IPS-NIHi7 (cell line): Measurements from ENCODE around the gene MAMLD1.
A peak's percentile ranks its signal among the peaks of the same experiment; 100 is the strongest.

Experiments used
- DNase-seq: peaks from one replicate; pipeline ENCODE4 v3.0.0; 2012; ENCODE audit warnings: mixed read lengths; ENCODE audit errors: extremely low spot score

The MAMLD1 gene

GRCh38 chrX:150460063-150460462 lies 96.9 kb downstream of the MAMLD1 start:
- no peak for DNase-seq

GRCh38 chrX:150460781-150461180 lies 97.7 kb downstream of the MAMLD1 start:
- DNase-seq, result no peak

- DNase-seq, result no peak
Observed at GRCh38 chrX:150463566-150463965, 100.4 kb downstream of the MAMLD1 start.

GRCh38 chrX:150464001-150464400 lies 100.9 kb downstream of the MAMLD1 start:
- DNase-seq, result no peak

GRCh38 chrX:150465326-150465725 lies 102.2 kb downstream of the MAMLD1 start:
- DNase-seq, result no peak

- no peak for DNase-seq
Observed at GRCh38 chrX:150465881-150466775, 103.0 kb downstream of the MAMLD1 start.

- no peak for DNase-seq
Observed at GRCh38 chrX:150472306-150472705, 109.2 kb downstream of the MAMLD1 start.

- no peak for DNase-seq
Observed at GRCh38 chrX:150473371-150473770, 110.3 kb downstream of the MAMLD1 start.

GRCh38 chrX:150475461-150475860 lies 112.3 kb downstream of the MAMLD1 start:
- no peak for DNase-seq

- DNase-seq, result no peak
Observed at GRCh38 chrX:150476164-150476699, 113.1 kb downstream of the MAMLD1 start.

- no peak for DNase-seq
Observed at GRCh38 chrX:150477371-150477770, 114.3 kb downstream of the MAMLD1 start.

- no peak for DNase-seq
Observed at GRCh38 chrX:150478496-150479492, 115.7 kb downstream of the MAMLD1 start.

GRCh38 chrX:150482537-150483206 lies 119.6 kb downstream of the MAMLD1 start:
- no peak for DNase-seq

- DNase-seq, result no peak
Observed at GRCh38 chrX:150483356-150483985, 120.4 kb downstream of the MAMLD1 start.

- peak; percentile 63 for DNase-seq
Observed at GRCh38 chrX:150486011-150486410, 122.9 kb downstream of the MAMLD1 start.

GRCh38 chrX:150487369-150488094 lies 124.4 kb downstream of the MAMLD1 start:
- no peak for DNase-seq

- DNase-seq, result no peak
Observed at GRCh38 chrX:150489359-150490015, 126.4 kb downstream of the MAMLD1 start.

- no peak for DNase-seq
Observed at GRCh38 chrX:150495496-150495895, 132.4 kb downstream of the MAMLD1 start.

GRCh38 chrX:150499240-150499639 lies 136.1 kb downstream of the MAMLD1 start:
- DNase-seq, result no peak

- DNase-seq, result no peak
Observed at GRCh38 chrX:150502091-150502490, 139.0 kb downstream of the MAMLD1 start.
